NOMO-1 (cell line): ENCODE data around the gene ERN2.
"Not testable (repeated sequence)": the region's sequence is repeated elsewhere in the genome, so short reads cannot be mapped to it uniquely, and the experiment has no call there.

ENCODE experiments used
- DNase-seq, 2 experiments: peaks; one replicate each; lab custom pipeline; 2025; ENCODE audit not compliant: unreplicated experiment in 2 of 2; lab: John Stamatoyannopoulos, UW

The ERN2 gene

DNA sequence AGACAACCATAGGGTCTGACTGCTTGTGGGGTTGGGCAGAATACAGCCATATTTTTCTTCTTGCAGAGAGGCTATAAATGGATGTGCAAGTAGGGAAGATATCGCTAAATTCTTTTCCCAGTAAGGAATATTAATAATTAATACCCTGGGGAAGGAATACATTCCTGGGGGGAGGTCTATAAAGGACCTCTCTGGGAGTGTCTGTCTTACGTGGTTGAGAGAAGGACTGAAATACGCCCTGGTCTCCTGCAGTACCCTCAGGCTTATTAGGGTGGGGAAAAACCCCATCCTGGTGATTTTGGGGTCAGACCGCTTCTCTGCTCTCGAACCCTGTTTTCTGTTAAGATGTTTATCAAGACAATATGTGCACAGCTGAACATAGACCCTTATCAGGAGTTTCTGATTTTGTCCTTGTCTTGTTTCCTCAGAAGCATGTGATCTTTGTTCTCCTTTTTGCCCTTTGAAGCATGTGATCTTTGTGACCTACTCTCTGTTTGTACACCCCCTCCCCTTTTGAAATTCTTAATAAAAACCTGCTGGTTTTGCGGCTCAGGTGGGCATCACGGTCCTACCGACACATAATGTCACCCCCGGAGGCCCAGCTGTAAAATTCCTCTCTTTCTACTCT lies 9.7 kb upstream of the ERN2 start:
- DNase-seq = not testable (repeated sequence)

DNA sequence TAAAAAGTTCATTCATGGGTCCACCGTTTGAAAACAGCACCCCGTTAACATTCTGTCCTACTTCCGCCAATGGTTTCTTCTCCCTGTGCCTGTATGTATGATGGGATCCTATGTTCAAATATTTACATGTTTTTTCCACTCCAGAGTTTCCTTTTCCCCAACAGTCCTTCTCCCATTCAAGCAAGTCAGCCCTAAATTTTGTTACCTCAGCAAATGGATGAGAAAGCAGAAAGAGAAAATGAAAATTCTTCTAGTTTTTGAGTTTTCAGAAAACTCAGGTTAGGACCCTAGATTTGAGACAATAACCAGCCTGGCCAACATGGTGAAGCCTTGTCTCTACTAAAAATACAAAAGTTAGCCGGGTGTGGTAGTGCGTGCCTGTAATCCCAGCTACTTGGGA lies 3.5 kb upstream of the ERN2 start:
- no peak for DNase-seq

DNA sequence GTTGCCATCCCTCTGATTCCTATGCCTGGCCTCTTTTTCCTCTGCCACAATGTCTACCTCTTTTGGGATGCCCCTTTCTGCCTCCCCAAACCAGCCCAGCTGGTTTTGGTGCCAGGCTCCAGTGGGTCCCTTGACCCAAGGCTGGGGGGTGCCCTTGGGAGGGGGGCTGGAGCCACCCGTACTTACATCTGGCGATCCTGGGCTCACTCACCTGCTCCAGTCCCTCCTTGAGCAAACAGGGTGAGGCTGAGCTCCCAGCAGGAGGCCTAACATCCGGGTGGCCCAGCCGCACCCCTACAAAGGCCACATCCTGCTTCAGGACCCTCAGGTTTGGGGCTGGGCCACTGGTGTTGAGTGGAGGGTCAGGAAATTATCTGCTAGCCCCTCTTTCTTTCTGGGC lies 1.2 kb downstream of the ERN2 start:
- DNase-seq = no peak

DNA sequence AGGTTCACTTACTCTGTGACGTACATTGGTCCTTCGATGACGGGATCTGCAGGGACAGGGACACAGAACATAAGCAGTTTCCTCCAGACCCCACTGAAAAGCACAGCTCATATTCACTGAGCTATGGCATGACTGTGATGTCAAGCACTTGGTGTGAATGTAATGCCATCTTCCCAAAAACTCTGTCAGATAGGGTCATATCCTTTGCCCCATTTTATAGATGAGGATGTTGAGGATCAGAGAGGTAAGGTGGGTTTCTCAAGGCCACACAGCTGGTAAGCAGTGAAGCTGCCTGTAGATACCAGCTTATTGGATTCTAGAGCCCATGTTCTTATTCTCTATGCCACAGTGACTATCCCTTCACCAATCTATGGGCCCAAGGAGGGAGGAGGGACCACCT lies 2.5 kb downstream of the ERN2 start:
- DNase-seq = no peak

DNA sequence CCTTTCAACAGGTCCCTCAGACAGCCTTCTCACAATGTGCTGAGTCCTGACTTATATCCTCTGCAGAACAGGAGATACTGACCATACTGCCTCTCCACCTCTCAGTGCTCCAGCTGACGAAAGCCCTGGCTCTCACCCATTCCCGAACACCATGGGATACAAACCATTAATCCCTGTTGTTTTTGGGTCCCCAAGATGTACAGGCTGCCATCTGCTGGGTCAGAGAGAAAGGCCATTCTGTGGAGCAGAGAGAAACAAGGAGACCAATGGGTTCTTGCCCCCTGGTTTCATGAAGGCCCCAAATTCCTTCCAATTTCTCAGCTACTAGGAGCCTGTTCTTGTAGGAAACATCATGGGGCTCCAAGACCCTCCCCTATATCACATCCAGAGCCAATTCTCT lies 3.0 kb downstream of the ERN2 start:
- DNase-seq = no peak

DNA sequence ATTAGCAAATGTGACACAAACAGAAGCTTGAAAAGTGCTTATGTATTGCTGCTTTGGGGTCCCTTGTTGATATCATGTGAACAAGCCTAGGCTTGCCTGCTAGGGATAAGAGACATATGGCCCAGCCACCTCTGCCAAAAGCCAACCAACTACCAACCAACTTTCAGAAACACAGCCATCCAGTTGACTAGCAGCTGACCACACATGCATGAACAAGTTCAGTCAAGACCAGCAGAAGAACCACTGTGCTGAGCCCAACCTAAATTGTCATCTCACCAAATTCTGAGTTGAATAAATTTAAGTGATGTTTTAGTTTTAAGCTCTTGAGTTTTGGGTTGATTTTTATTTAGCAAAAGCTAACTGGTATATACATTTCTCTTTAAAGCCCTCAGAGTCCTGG lies 3.5 kb downstream of the ERN2 start:
- DNase-seq = no peak

DNA sequence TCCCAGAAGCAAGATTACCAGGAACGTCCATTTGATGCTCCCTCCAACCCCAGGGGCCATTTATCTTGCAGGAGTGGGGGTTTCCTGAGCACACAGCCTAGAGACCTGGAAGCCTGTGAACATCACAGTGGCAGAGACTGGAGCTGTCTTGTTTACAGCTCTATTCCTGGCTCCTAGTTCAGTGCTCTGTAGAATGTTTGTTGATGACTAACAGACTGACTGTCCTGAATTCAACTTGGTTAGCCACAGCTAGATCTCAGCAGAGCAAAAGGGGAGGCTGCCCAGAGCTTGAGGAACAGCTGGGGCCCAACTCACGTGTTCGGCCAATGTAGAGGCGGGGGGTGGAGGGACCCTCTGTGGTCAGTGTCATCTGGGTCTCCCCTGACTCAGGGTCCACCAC lies 6.6 kb downstream of the ERN2 start:
- DNase-seq = no peak

DNA sequence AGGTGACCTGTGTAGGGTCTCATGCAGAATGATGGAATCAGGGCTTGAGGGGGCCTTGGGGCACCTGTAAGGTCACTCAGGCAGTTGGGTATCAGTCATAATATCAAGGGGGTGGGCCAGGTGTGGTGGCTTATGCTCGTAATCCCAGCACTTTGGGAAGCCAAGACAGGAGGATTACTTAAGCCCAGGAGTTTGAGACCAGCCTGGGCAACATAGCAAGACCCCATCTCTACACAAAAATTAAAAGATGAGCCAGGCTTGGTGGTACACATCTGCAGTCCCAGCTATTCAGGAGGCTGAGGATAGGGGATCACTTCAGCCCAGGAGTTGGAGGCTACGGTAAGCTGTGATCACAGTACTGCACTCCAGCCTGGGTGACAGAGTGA lies 7.5 kb downstream of the ERN2 start:
- DNase-seq = no peak

DNA sequence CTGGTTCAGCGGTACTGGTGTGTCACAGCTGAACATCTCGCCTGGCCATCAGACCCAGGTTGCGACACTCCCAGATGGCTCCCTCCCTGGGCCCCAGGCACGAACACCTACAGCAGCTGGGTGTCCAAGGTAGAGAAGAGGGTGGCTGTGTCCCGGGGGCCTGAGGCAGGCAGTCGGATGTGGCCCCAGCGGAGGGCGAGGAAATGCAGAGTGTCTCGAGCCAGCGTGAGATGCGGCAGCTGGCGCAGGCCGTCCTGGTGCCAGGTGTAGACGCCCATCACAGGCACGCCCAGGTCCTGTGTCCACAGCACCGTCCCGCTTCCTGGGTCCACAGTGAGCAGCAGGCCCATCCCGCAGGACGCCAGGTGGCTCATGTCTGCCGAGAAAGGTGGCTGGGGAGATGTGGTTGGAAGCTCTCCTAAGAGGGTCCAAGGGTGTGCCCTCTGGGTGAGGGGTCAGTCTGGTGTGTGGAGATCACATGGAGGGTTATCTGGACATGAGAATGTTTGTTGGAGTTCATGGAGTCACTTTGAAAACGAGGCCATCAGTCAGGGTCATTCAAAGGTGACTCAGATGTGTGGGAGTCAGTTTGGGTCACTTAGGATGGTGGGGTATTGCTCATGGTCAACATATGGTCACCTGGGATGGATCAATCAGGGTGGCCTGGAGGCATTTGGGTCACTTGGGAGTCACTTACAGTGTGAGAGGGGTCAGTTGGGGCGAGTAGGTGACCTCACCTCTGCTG lies 8.1 kb downstream of the ERN2 start:
- no peak for DNase-seq

DNA sequence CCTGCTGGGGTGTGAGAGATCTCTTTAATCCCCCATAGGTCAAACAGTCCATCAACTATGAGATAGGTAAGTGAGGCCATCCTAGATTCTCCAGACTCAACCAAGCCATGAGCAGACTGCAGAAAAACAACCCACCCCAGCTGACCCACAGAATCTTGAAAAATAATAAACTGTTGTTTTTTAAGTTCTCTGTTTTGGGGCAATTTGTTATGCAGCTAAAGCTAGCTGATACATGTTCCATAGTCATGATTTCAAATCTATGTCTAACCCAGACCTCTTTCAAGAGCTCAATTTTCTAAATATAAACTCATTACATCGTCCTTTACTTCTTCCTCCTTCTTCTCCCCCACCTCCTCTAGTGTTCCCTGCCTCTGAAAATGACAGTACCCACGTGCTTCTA lies 10.1 kb downstream of the ERN2 start:
- DNase-seq = no peak

DNA sequence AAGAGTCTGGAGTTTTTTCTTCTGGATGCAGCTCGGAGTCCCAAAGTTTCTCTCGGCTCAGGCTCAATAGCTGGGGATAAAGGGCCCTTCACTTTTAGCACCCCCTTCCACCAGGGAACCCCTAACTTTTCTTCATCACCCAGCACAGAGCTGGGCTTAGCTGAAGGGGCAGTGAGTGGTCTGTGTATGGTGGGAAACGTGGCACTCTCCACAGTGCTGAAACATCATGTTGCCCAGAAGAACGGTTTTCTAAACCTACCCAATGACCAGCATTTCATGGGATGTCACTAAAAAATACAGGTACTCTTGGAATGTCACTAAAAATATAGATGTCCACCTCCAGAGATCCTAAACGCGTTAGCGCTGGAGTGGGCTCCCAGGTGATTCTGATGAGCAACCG lies 12.0 kb downstream of the ERN2 start:
- no peak for DNase-seq

DNA sequence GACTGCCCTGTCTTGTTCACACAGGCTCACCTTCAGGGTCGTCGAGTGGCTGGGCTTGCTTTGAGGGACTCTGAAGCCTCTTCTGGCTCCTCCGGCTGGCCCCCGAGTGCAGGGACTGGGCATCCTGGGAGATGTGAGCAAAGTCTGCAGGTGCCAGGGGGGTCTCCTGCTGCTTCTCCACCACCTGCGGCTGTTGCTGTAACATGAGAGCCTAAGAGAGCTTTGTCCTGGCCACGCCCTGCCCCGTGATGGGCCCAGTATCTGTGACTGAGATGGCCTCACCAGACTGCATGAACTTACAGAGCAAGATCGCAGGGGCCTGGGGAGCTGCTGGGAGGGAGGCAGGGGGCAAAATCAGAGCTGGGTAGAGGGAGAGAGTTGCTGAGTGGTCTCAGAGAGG lies 12.5 kb downstream of the ERN2 start:
- no peak for DNase-seq

DNA sequence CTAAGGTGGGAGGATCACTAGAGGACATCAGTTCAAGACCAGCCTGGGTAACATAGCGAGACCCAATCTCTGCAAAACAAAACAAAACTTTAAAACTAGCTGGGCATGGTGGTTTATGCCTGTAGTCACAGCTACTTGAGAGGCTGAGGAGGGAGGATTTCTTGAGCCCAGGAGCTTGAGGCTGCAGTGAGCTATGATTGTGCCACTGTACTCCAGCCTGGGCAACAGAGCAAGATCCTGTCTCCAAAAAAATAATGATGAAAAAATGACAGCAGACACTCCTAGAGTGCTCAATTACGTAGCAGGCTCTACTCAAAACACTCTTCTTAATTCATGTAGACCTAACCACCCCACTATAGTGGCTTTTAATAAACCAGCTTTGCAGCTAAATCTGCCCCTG lies 12.9 kb downstream of the ERN2 start:
- DNase-seq = no peak

DNA sequence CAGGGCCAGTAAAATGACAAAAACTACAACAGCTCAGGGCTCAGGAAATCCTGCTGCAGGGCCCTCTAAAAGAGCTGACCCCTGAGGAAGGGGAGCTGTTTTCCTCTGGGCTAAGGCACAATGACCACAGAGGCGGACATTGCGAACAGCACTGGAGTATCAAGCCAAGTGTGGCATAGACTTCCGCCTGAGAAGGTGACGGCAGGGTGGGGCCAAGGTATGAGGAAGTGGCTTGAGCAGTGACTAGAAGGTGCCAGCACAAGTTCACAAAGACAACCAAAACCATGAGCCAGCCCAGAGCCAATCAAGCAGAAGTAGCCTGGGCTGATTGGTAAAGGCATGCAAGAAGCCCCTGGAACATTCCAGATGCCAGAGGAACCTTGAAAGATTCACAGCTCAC lies 13.9 kb downstream of the ERN2 start:
- peak; percentile 65 to 72 for DNase-seq

DNA sequence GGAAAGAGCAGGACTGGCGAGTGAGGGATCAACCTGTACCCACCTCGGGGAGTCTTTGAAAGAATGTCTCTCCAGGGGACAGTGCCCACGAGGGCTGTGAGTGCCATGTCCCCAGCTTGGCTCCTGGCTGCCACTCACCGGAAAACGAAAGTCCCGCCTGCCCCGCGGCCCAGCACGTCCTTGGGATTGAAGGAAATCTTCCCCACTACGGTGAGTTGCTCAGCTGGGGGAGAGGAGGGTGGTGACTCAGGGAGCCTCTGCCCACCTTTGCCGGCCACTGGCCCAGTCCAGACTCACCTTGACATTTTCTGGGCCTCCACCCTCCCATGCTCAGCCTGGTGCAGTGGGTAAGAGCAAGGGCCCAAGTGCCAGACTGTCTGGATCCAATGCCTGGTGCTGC lies 17.3 kb downstream of the ERN2 start:
- DNase-seq = no peak

DNA sequence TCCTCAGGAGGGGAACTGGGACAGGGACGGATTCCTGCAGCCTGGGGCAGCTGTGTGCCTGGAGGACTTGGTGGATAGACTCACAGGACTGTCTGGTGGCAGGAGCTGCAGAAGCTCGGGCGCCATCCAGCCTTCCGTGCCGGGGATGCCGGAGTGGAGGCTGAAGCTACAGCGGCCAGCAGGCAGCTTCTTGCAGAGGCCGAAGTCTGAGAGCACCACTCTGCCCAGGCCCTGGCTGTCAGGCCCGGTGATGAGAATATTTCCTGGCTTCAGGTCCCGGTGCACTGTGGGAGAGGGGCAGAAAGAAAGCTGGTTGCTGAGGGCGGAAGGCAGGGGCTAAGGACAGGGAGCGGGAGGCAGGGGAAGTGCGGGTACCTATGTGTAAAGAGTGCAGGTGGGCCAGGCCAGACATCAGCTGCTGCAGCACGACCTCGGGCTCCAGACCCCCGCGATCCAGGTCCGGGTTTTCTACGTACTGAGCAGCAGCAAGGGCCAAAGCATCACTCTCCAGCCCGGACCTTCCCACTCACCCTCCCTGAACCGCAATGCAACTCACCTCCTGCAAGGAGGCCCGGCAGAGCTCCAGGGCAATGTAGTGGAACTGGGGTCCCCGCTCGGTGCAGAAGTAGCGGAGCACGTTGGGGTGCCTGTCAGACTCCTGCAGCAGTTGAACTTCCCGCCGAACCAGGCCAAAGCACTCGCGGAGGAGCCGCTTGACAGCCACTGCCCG lies 18.2 kb downstream of the ERN2 start:
- no peak for DNase-seq

DNA sequence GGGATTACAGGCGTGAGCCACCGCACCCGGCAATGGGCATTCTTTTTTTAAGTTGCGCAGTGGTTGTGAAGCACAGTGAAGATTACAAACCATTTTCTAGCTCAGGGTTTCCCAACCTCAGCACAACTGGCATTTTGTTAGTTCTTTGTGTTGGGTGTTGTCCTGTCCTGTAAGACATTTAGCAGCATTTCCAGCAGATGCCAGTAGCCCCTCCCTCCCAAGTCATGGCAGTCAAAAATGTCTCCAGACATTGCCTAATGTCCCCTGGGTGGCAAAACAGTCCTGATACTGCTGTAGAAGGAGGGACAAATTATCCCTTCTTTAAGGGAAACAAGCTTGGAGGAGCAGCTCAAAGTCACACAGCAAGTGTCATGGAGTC lies 18.8 kb downstream of the ERN2 start:
- DNase-seq = no peak

DNA sequence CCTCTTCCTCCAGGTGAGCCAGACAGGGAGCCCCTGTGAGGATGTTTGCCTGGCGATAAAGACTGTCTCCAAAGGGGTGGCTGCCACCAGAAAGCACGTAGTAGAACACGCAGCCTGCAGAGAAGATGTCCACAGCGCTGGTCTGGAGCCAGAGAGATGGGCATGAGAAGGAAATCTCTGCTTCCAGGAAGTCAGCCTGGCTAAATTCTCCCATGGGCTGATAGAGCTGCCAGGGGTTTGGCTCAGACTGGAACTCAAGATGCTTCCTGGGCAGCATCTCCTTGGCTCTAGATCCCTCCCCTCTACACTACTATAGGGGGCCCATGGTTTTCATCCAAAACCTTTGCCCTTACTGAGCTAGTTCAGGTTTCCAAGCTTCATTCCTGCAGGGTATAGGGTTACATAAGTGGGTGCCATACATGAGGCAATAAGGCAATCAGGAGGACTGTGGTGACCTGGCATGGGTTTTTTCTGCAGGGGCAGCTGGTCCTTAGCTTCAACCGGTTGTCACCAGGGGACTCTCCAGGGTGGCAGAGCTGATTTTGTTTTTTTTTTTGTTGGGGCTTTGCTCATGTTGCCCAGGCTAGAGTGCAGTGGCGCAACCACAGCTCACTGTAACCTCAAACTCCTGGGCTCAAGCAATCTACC lies 20.7 kb downstream of the ERN2 start:
- no peak for DNase-seq

DNA sequence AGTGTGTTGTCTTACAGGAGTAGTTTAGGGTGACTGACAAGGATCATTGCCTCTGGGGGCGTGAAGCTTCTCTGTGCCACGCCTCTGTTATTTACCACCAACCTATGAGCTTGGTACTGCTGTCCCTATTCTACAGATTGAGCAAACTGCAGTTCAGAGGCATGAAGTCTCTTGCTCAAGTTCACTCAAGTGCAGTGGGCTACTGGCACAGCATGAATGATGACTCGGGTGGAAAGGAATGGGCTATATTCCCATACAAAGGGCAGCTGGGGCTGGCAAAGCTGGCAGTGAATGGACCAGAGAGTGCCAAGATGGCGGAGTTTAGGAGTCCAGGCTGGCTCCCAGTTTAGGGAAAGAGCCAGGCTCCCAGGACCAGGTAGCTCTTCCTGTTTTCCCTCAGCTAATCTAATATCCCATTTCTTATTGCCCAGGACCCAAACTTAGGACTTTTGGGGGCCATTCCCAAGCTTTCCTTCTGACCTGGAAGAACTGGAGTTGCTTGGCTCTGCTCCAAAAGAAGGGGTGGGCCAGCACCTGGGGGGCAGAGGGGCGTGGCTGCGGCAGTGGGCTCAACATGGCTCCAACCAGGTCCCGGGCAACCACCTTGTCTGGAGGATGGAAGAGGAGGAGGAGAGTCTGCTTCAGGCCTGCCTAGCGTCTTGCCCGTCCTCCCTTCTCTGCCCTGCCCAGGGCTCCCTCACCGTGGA lies 21.4 kb downstream of the ERN2 start:
- no peak for DNase-seq

DNA sequence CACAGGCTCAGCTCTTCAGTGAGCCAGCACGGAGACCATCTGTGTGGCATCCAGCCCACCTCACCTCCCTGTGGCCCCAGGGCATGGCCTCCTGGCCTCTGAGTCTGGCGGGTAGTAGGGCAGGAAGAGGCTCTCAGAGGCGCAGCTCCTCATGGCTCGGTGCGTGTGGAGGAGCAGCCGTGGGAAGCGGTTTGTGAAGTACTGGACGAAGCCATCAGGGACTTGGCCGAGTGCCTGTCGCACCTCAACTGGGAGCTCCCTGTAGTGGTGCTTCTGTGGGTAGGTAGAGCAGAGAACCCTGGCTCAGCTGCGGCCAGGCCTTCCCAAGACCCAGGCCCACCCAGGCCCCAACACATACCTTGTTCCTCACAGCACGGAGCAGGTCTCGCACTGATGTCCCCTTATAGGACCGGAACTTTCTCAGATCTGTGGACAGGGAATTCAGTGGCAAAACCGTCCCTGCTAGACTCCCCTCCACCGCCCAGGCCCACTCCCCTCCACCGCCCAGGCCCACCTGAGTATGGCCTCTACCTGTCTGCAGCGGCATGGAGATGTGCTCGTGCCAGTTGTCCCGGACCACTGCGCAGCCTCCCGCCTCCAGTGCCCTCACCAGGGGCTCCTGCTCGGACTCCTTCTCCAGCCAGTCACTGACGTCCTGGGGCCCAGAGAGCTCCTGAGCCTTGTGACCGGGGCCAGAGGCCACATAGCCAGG lies 22.1 kb downstream of the ERN2 start:
- DNase-seq = no peak
